Smooth muscle cell (in vitro differentiated cells): Measurements from ENCODE around the gene GSX2. TPM values are rescaled to one million over a fixed set of nuclear protein-coding genes. Genes with fewer than 3 reads are reported as not detected.
"Not testable (repeated sequence)": the region's sequence is repeated elsewhere in the genome, so short reads cannot be mapped to it uniquely, and the experiment has no call there.

Source experiments
- DNase-seq: peaks from one replicate; lab custom pipeline; 2025; ENCODE audit not compliant: unreplicated experiment; lab: John Stamatoyannopoulos, UW
- H2AFZ ChIP-seq: fragments of 200-600 bp; sonication (generic); 2 replicates; pipeline ENCODE4 v1.6.0; 2016; ENCODE audit warnings: antibody characterized with exemption, low read depth, mild to moderate bottlenecking
- H3F3A ChIP-seq: fragments of 200-600 bp; sonication (generic); 2 replicates; pipeline ENCODE4 v1.6.0; 2017; ENCODE audit warnings: antibody characterized with exemption, low read depth
- H3K27ac ChIP-seq: fragments of 200-600 bp; sonication (generic); 2 replicates; pipeline ENCODE4 v1.5.1; 2016; ENCODE audit warnings: low read depth, mild to moderate bottlenecking
- H3K27me3 ChIP-seq: fragments of 200-600 bp; sonication (generic); 2 replicates; pipeline ENCODE4 v1.6.1; 2016; ENCODE audit warnings: low read depth, mild to moderate bottlenecking
- H3K36me3 ChIP-seq: fragments of 200-600 bp; sonication (generic); 2 replicates; pipeline ENCODE4 v1.5.1; 2016; ENCODE audit warnings: low read depth
- H3K4me1 ChIP-seq: fragments of 200-600 bp; sonication (generic); 2 replicates; pipeline ENCODE4 v1.5.1; 2016; ENCODE audit warnings: low read depth
- H3K4me2 ChIP-seq: fragments of 200-600 bp; sonication (generic); 2 replicates; pipeline ENCODE4 v1.6.0; 2016; ENCODE audit warnings: mild to moderate bottlenecking
- H3K4me3 ChIP-seq: fragments of 200-600 bp; sonication (generic); 2 replicates; pipeline ENCODE4 v1.5.1; 2016; ENCODE audit warnings: mild to moderate bottlenecking
- H3K79me2 ChIP-seq: fragments of 200-600 bp; sonication (generic); 2 replicates; pipeline ENCODE4 v1.6.0; 2016; ENCODE audit warnings: low read depth, mild to moderate bottlenecking
- H3K9ac ChIP-seq: fragments of 200-600 bp; sonication (generic); 2 replicates; pipeline ENCODE4 v1.6.0; 2016; ENCODE audit warnings: low read depth
- H3K9me3 ChIP-seq: fragments of 200-600 bp; sonication (generic); replicated peaks from 2 replicates; pipeline ENCODE4 v1.5.1; 2016; ENCODE audit warnings: low read depth
- H4K20me1 ChIP-seq: fragments of 200-600 bp; sonication (generic); 2 replicates; pipeline ENCODE4 v1.6.0; 2016; ENCODE audit warnings: low read depth
- WGBS: methylation state at CpG from one replicate; pipeline ENCODE4 v1.1.7; 2016; ENCODE audit warnings: low lambda C conversion rate; 5-methylcytosine and 5-hydroxymethylcytosine counted together
- polyA plus RNA-seq: library from polyadenylated mRNA; unstranded; fragments of >200 nt; fragmentation: Nextera tagmentation; extraction: Ambion mirVana; gene quantifications from 2 replicates; pipeline ENCODE4 v1.2.1, GENCODE V29; 2016
- total RNA-seq: library from RNA; depleted of rRNA; stranded (reverse); fragments of >200 nt; gene quantifications from 2 replicates; pipeline ENCODE4 v1.2.3, GENCODE V29; 2014
- TF ChIP-seq, protein P1 (sequence below): fragments of 200-600 bp; sonication (generic); IDR thresholded peaks from 2 replicates; pipeline ENCODE4 v1.5.1; 2017; ENCODE audit warnings: borderline replicate concordance, mild to moderate bottlenecking, antibody characterized with exemption; ENCODE audit not compliant: insufficient read depth, poor library complexity, severe bottlenecking

Gene GSX2
- total and polyA plus RNA-seq, 2 experiments from 2014 or later = not detected

DNA sequence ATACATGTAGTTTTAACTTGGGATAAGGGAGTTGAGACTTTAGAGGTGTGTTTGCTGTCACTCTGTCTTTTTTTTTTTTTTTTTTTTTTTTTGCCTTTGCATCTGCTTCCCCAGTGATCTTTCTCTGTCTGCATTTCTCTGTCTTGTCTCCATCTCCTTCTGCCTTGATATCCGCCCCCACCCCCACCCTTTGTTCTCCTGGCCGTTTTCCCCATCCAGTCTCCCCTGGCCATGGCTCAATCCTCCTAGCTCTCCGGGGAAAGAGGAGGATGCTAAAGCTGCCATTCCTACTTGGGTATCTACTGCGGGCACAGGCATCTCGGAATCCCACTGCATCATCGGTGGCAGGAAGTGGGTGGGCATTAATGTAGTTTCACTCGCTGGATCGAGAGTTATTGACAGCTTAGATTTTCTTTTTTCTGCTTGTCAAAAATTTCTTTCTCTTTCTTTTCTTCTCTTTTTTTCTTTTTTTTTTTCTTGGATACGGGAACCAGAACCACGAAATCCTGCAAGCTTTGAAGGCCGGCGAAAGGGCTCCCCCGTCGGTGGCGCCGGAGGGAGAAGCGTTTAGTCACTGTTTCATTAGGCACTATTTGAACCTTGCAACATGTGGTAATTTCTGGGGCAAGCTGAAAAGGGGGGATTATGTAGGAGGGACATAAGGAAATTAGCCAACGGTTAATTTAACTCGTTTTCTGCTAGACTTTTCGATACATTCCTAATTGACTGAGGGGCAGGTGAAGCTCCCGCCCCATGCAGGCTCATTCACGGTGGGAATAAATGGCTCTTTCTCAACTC lies 8.2 kb downstream of the GSX2 start:
- Histone ChIP-seq H3K4me2 (peak overlapping the region; percentile 67), H2AFZ (no peak overlapping the region), H3K36me3 (no peaks in the 10 kb centered on the region), H3F3A (peaks cover 3% of the 10 kb centered on the region), H3K9ac (no peak overlapping the region), H3K27me3 (peaks cover 97% of the 10 kb centered on the region), H3K27ac (no peak overlapping the region), H3K79me2 (no peaks in the 10 kb centered on the region), H3K9me3 (no peaks in the 10 kb centered on the region), H3K4me1 (peaks cover 28% of the 10 kb centered on the region), H3K4me3 (peak overlapping the region; percentile 11), H4K20me1 (no peaks in the 10 kb centered on the region)
- WGBS = 8% methylated on average over 22 of the region's 22 CpGs
- no peak for DNase-seq
- TF ChIP-seq, protein P1, sequence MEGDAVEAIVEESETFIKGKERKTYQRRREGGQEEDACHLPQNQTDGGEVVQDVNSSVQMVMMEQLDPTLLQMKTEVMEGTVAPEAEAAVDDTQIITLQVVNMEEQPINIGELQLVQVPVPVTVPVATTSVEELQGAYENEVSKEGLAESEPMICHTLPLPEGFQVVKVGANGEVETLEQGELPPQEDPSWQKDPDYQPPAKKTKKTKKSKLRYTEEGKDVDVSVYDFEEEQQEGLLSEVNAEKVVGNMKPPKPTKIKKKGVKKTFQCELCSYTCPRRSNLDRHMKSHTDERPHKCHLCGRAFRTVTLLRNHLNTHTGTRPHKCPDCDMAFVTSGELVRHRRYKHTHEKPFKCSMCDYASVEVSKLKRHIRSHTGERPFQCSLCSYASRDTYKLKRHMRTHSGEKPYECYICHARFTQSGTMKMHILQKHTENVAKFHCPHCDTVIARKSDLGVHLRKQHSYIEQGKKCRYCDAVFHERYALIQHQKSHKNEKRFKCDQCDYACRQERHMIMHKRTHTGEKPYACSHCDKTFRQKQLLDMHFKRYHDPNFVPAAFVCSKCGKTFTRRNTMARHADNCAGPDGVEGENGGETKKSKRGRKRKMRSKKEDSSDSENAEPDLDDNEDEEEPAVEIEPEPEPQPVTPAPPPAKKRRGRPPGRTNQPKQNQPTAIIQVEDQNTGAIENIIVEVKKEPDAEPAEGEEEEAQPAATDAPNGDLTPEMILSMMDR = no peak

DNA sequence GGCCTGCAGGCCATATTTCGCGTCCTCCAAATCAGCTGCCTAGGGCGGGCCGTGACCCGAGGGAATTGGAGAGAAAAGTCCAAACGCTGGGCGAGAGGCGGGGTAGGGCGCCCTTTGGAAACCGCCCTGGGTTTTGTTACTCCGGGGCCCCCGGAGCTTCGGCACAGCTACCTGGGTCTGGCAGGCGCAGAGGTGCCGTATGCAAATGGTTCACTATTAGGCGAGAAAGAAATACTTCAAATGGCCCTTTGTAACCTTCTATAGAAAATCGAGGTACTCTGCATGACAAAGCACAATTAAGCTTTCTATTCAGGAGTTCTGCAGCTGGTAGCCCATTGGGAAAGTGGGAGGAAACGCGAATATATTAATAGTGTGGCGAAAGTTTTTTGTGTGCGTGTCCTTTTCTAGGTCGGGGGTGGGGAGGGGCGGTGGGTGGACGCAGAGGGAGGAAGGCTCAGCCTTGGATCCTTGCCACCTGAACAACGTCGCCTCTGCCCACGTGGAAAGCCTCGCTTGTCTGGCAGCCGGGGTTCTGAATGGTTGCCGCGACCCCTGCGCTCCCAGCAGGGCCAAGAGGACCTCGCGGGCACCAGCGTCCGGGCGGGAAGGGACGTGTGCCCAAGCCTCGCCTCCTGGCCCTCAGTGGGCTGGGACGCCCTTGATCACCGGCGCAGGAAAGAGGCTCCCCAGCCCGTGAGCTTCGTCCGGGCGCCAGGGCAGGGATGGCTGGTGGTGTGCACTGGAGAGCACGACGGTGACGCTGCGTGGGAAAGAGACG lies 9.5 kb downstream of the GSX2 start:
- H2AFZ ChIP-seq = peak overlapping the region; percentile 75
- TF ChIP-seq, protein P1 = no peak
- H3K4me2 ChIP-seq = peak overlapping the region; percentile 84
- H3K9me3 ChIP-seq = no peaks in the 10 kb centered on the region
- no peak for DNase-seq
- no peaks in the 10 kb centered on the region for H4K20me1 ChIP-seq
- H3K27ac ChIP-seq = no peak overlapping the region
- H3K9ac ChIP-seq = no peak overlapping the region
- H3K36me3 ChIP-seq = no peaks in the 10 kb centered on the region
- WGBS = 9% methylated on average over 50 of the region's 51 CpGs
- no peaks in the 10 kb centered on the region for H3K79me2 ChIP-seq
- no peaks in the 10 kb centered on the region for H3F3A ChIP-seq
- peaks cover 21% of the 10 kb centered on the region for H3K4me1 ChIP-seq
- peaks cover 85% of the 10 kb centered on the region for H3K27me3 ChIP-seq
- H3K4me3 ChIP-seq = peak overlapping the region; percentile 34

DNA sequence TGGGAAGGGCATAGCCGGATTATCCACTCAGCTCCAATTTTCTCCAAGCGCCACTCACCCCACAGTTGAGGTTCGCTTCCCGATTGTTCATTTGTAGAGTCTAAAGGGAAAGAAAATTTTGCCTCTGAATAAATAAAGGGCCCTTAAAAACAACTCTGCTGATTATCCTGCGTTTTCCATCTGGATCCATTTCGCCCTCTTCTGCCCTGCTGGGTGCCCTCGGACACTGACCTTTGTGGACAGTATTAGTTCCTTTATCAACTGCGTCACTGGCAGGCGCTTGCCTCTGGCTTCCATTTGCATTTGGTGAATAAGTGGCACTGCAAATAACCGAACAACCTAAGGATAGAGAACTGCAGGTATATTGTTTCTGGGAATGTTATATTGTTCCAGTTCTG lies 10.1 kb downstream of the GSX2 start:
- Histone ChIP-seq H3K36me3 (no peaks in the 10 kb centered on the region), H3K4me2 (peak overlapping the region; percentile 84)
- WGBS = 12% methylated on average over 10 of the region's 10 CpGs

DNA sequence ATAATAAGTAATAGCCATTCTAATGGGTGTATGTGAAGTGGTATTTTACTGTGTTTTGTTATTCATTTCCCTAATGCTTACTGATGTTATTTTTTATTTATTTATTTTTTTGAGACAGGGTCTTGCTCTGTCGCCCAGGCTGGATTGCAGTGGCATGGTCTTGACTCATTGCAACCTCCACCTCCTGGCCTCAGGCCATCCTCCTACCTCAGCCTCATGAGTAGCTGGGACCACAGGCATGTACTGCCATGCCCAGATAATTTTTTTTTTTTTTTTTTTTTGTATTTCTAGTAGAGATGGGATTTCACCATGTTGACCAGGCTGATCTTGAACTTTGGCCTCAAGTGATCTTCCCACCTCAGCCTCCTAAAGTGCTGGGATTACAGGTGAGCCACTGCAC lies 13.2 kb downstream of the GSX2 start:
- H4K20me1 ChIP-seq, DNase-seq, H2AFZ ChIP-seq, H3K27ac ChIP-seq, H3F3A ChIP-seq, H3K4me2 ChIP-seq, H3K9ac ChIP-seq, H3K36me3 ChIP-seq, H3K79me2 ChIP-seq, H3K4me3 ChIP-seq, H3K9me3 ChIP-seq: not testable (repeated sequence)
- H3K4me1 ChIP-seq = peaks cover 18% of the 10 kb centered on the region
- WGBS = 92% methylated on average over 1 of the region's 1 CpG
- peaks cover 48% of the 10 kb centered on the region for H3K27me3 ChIP-seq

More for the DNA sequence above, 10.1 kb downstream of the GSX2 start:
- H2AFZ ChIP-seq = peak overlapping the region; percentile 75
- no peak overlapping the region for H3K9ac ChIP-seq
- H3K4me1 ChIP-seq = peaks cover 21% of the 10 kb centered on the region
- DNase-seq = no peak
- H3K27me3 ChIP-seq = peaks cover 80% of the 10 kb centered on the region
- H3K9me3 ChIP-seq = no peaks in the 10 kb centered on the region
- TF ChIP-seq, protein P1 = no peak
- H3K4me3 ChIP-seq = peak overlapping the region; percentile 34
- H3F3A ChIP-seq = no peaks in the 10 kb centered on the region
- no peaks in the 10 kb centered on the region for H4K20me1 ChIP-seq
- H3K27ac ChIP-seq = no peak overlapping the region
- H3K79me2 ChIP-seq = no peaks in the 10 kb centered on the region

DNA sequence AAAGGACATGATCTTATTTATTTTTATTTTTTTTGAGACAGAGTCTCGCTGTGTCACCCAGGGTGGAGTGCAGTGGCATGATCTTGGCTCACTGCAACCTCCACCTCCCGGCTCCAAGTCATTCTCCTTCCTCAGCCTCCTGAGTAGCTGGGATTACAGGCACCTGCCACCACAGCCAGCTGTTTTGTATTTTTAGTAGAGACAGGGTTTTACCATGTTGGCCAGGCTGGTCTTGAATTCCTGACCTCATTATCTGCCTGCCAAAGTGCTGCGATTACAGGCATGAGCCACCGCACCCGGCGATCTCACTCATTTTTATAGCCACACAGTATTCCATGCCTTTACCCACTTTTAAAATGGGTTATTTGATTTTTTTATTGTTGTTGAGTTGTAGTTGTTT lies 16.3 kb downstream of the GSX2 start:
- not testable (repeated sequence) for H3F3A ChIP-seq, H3K9me3 ChIP-seq, H3K27ac ChIP-seq, H3K9ac ChIP-seq, H3K4me1 ChIP-seq, H2AFZ ChIP-seq, DNase-seq, H3K36me3 ChIP-seq, H3K4me3 ChIP-seq, H3K4me2 ChIP-seq, H4K20me1 ChIP-seq, H3K79me2 ChIP-seq
- H3K27me3 ChIP-seq = peaks cover 17% of the 10 kb centered on the region
- 84% methylated on average over 6 of the region's 6 CpGs for WGBS
